ENCODE data around the gene RNF14. TPM values are rescaled to one million over a fixed set of nuclear protein-coding genes. Genes with fewer than 3 reads are reported as not detected.

The RNF14 gene
- total and polyA plus RNA-seq, 2 donors (not counting 1 experiment from before 2014, with no cell fraction given), result 10.5 to 26.6 TPM

- H3K4me2 ChIP-seq (replicated peaks; ENCODE audit: low read depth, low read length, poor library complexity, severe bottlenecking), result no peak overlapping the region
Observed at GRCh38 chr5:141941307-141941706, 27.6 kb upstream of the RNF14 start.

DNA sequence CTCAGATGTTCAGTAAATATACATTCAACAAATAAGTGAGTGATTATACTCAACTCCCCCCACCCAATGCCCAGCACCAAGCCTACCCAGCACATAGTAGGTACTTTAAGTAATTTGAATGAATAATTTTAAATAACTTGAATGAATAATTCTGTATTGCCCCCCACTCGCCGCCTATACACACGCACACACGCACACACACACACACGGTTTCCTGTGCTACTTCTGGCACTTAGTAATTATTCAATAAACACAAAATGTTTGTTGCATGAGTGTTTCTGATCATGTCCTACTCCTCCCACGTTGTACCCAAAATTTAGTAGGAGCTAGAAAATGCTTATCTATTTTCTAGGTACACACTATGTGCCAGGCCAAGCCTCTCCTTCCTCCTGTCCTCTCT lies 27.1 kb upstream of the RNF14 start:
- Histone ChIP-seq H3K27ac (ENCODE audit: low read length in 2 of 2) (no peak overlapping the region), H3K4me2 (replicated peaks; ENCODE audit: low read depth, low read length, poor library complexity, severe bottlenecking) (no peak overlapping the region), H3K4me3 (ENCODE audit: control extremely low read depth in 1 of 5, extremely low read depth in 1 of 5, insufficient read depth in 1 of 5, low read depth in 2 of 5, low read length in 4 of 5) (no peak overlapping the region), H3K79me2 (ENCODE audit: control insufficient read depth, insufficient read depth, low read length) (no peaks in the 10 kb centered on the region), H3K9ac (ENCODE audit: low read length) (no peak overlapping the region), H3K36me3 (replicated peaks in 1 of 2; ENCODE audit: control extremely low read depth in 1 of 2, control insufficient read depth in 1 of 2, extremely low read depth in 1 of 2, insufficient read depth in 2 of 2, low read length in 1 of 2) (peaks cover 2 to 24% of the 10 kb centered on the region in 2 experiments), H3K9me3 (ENCODE audit: control extremely low read depth in 1 of 3, control insufficient read depth in 2 of 3, insufficient read depth in 1 of 3, low read length in 2 of 3) (no peaks in the 10 kb centered on the region), H4K20me1 (ENCODE audit: control insufficient read depth, insufficient read depth, low read length, poor library complexity, severe bottlenecking) (no peaks in the 10 kb centered on the region), H3K4me1 (ENCODE audit: control insufficient read depth in 2 of 2, insufficient read depth in 2 of 2, low read length in 2 of 2) (no peaks in the 10 kb centered on the region), H3K27me3 (replicated peaks in 1 of 4; ENCODE audit: control extremely low read depth in 1 of 4, control insufficient read depth in 3 of 4, insufficient read depth in 4 of 4, low read length in 3 of 4) (no peaks in the 10 kb centered on the region), H2AFZ (ENCODE audit: insufficient read depth, low read depth, low read length, poor library complexity, severe bottlenecking) (no peak overlapping the region)
- ChIA-PET CTCF (interaction anchor here (0.6 to 4.5 kb wide), 3 partner anchors 19 to 279 kb away, joined by 3 to 25 read pairs (median 4); no protein-coding TSS in a partner anchor), POLR2A (no interaction called here)
- no peaks in the 10 kb centered on the region for H3K27me3 Mint-ChIP-seq
- 67% methylated on average over 1 of the region's 6 CpGs for WGBS (ENCODE audit: insufficient coverage)
- H3K9me3 Mint-ChIP-seq (ENCODE audit: insufficient read depth), result no peaks in the 10 kb centered on the region
- intact Hi-C loops (cut with micrococcal nuclease), result no loop called here
- ATAC-seq (ENCODE audit: low read depth) (no peak), DNase-seq (no peak)
- no peak overlapping the region for H3K27ac Mint-ChIP-seq
- no peak overlapping the region for H3K4me3 Mint-ChIP-seq
- H3K4me1 Mint-ChIP-seq, result no peaks in the 10 kb centered on the region
- TF ChIP-seq EZH2 (IDR thresholded peaks at IDR 0.05; ENCODE audit: borderline replicate concordance, insufficient read depth, low read depth, low read length, poor library complexity, severe bottlenecking) (no peak), CTCF (IDR thresholded peaks at IDR 0.05) (no peak)

More at GRCh38 chr5:141941307-141941706, 27.6 kb upstream of the RNF14 start:
- no peak overlapping the region for H3K9ac ChIP-seq (ENCODE audit: low read length)
- no peaks in the 10 kb centered on the region for H3K79me2 ChIP-seq (ENCODE audit: control insufficient read depth, insufficient read depth, low read length)
- WGBS (ENCODE audit: insufficient coverage), result 78% methylated on average over 5 of the region's 6 CpGs
- Mint-ChIP-seq H3K27me3 (no peaks in the 10 kb centered on the region), H3K4me1 (no peaks in the 10 kb centered on the region), H3K27ac (peak overlapping the region; percentile 59), H3K9me3 (ENCODE audit: insufficient read depth) (no peaks in the 10 kb centered on the region), H3K4me3 (no peak overlapping the region)
- DNase-seq (no peak), ATAC-seq (ENCODE audit: low read depth) (no peak)
- no peak overlapping the region for H3K27ac ChIP-seq (ENCODE audit: low read length in 2 of 2)
- no peak overlapping the region for H2AFZ ChIP-seq (ENCODE audit: insufficient read depth, low read depth, low read length, poor library complexity, severe bottlenecking)
- no peaks in the 10 kb centered on the region for H4K20me1 ChIP-seq (ENCODE audit: control insufficient read depth, insufficient read depth, low read length, poor library complexity, severe bottlenecking)
- H3K36me3 ChIP-seq (replicated peaks in 1 of 2; ENCODE audit: control extremely low read depth in 1 of 2, control insufficient read depth in 1 of 2, extremely low read depth in 1 of 2, insufficient read depth in 2 of 2, low read length in 1 of 2), result peaks cover 2 to 25% of the 10 kb centered on the region in 2 experiments
- POLR2A ChIA-PET, result no interaction called here
- no peaks in the 10 kb centered on the region for H3K9me3 ChIP-seq (ENCODE audit: control extremely low read depth in 1 of 3, control insufficient read depth in 2 of 3, insufficient read depth in 1 of 3, low read length in 2 of 3)
- H3K27me3 ChIP-seq (replicated peaks in 1 of 4; ENCODE audit: control extremely low read depth in 1 of 4, control insufficient read depth in 3 of 4, insufficient read depth in 4 of 4, low read length in 3 of 4), result no peaks in the 10 kb centered on the region
- CTCF ChIA-PET, result interaction anchor here (0.6 to 4.5 kb wide), 2 partner anchors 19 to 52 kb away, joined by 4 to 25 read pairs; no protein-coding TSS in a partner anchor
- H3K4me3 ChIP-seq (ENCODE audit: control extremely low read depth in 1 of 5, extremely low read depth in 1 of 5, insufficient read depth in 1 of 5, low read depth in 2 of 5, low read length in 4 of 5), result no peak overlapping the region
- intact Hi-C loops (cut with micrococcal nuclease), result no loop called here
- H3K4me1 ChIP-seq (ENCODE audit: control insufficient read depth in 2 of 2, insufficient read depth in 2 of 2, low read length in 2 of 2), result no peaks in the 10 kb centered on the region
- TF ChIP-seq CTCF (IDR thresholded peaks at IDR 0.05) (no peak), EZH2 (IDR thresholded peaks at IDR 0.05; ENCODE audit: borderline replicate concordance, insufficient read depth, low read depth, low read length, poor library complexity, severe bottlenecking) (no peak)

All from B cell (primary cell).